Measurements from ENCODE around the gene CNN3.

- TF ChIP-seq CTCF (IDR thresholded peaks at IDR 0.05) = no peak
- TF ChIP-seq POLR2AphosphoS5 (IDR thresholded peaks at IDR 0.05) = no peak
- TF ChIP-seq POLR2A (IDR thresholded peaks at IDR 0.05) = no peak
Measured at GRCh38 chr1:94898491-94899385, 28.2 kb downstream of the CNN3 start.

Measured in breast epithelium (tissue), 3 donors.